H9 (cell line): ENCODE measurements around the gene URI1. TPM values are rescaled to one million over a fixed set of nuclear protein-coding genes. Genes with fewer than 3 reads are reported as not detected.

ENCODE experiments used
- DNase-seq: peaks from one replicate; pipeline ENCODE4 v3.0.0-alpha.2; 2017
- H2AFZ ChIP-seq: one replicate; pipeline ENCODE4 v1.6.1; 2013; ENCODE audit warnings: mild to moderate bottlenecking, low read length, control low read depth, moderate library complexity
- H2AK5ac ChIP-seq: 2 replicates; pipeline ENCODE4 v1.6.1; 2013; ENCODE audit warnings: low read length, control low read depth, mixed read lengths; ENCODE audit not compliant: insufficient read length
- H2BK120ac ChIP-seq: one replicate; pipeline ENCODE4 v1.6.1; 2013; ENCODE audit warnings: low read depth, mild to moderate bottlenecking, low read length, control low read depth, inconsistent platforms; ENCODE audit not compliant: poor library complexity, severe bottlenecking
- H2BK12ac ChIP-seq: 2 replicates; pipeline ENCODE4 v1.6.1; 2013; ENCODE audit warnings: low read length, control low read depth, mixed read lengths, low read depth; ENCODE audit not compliant: insufficient read length
- H2BK15ac ChIP-seq: 2 replicates; pipeline ENCODE4 v1.6.1; 2013; ENCODE audit warnings: low read depth, low read length, control low read depth
- H2BK20ac ChIP-seq: one replicate; pipeline ENCODE4 v1.6.1; 2013; ENCODE audit warnings: low read depth, mild to moderate bottlenecking, low read length, control low read depth, inconsistent platforms; ENCODE audit not compliant: poor library complexity, severe bottlenecking
- H2BK5ac ChIP-seq: 2 replicates; pipeline ENCODE4 v1.6.1; 2013; ENCODE audit warnings: low read length, control low read depth, mixed read lengths; ENCODE audit not compliant: insufficient read length
- H3K14ac ChIP-seq: 2 replicates; pipeline ENCODE4 v1.6.1; 2013; ENCODE audit warnings: low read length, control low read depth; ENCODE audit not compliant: insufficient read depth
- H3K18ac ChIP-seq: 2 replicates; pipeline ENCODE4 v1.6.1; 2013; ENCODE audit warnings: low read depth, mild to moderate bottlenecking, mixed read lengths, low read length, control low read depth; ENCODE audit not compliant: insufficient read length
- H3K23ac ChIP-seq: 2 replicates; pipeline ENCODE4 v1.6.1; 2013; ENCODE audit warnings: low read length, control low read depth, mixed read lengths, low read depth; ENCODE audit not compliant: insufficient read length
- H3K23me2 ChIP-seq: 2 replicates; pipeline ENCODE4 v1.6.1; 2013; ENCODE audit warnings: low read depth, mild to moderate bottlenecking, mixed read lengths, low read length, control low read depth; ENCODE audit not compliant: insufficient read length, poor library complexity, severe bottlenecking
- H3K27ac ChIP-seq: 2 replicates; pipeline ENCODE4 v1.5.1; 2013; ENCODE audit warnings: low read length, control low read depth, mixed read lengths, low read depth; ENCODE audit not compliant: insufficient read length
- H3K27me3 ChIP-seq: 2 replicates; pipeline ENCODE4 v1.6.1; 2013; ENCODE audit warnings: low read length, control low read depth, inconsistent platforms; ENCODE audit not compliant: insufficient read depth
- H3K4ac ChIP-seq: 2 replicates; pipeline ENCODE4 v1.6.1; 2013; ENCODE audit warnings: low read depth, mild to moderate bottlenecking, control low read depth, inconsistent platforms, low read length, moderate library complexity
- H3K4me1 ChIP-seq: 2 replicates; pipeline ENCODE4 v1.6.1; 2013; ENCODE audit warnings: low read length, control low read depth, inconsistent platforms; ENCODE audit not compliant: insufficient read depth
- H3K4me2 ChIP-seq: 2 replicates; pipeline ENCODE4 v1.6.1; 2013; ENCODE audit warnings: low read length, control low read depth, mixed read lengths; ENCODE audit not compliant: insufficient read length, insufficient read depth
- H3K56ac ChIP-seq: 2 replicates; pipeline ENCODE4 v1.6.1; 2013; ENCODE audit warnings: low read depth, mild to moderate bottlenecking, mixed read lengths, low read length, control low read depth; ENCODE audit not compliant: insufficient read length
- H3K79me1 ChIP-seq: 2 replicates; pipeline ENCODE4 v1.6.1; 2013; ENCODE audit warnings: low read depth, mild to moderate bottlenecking, moderate library complexity, low read length, control low read depth, inconsistent platforms; ENCODE audit not compliant: insufficient read depth, poor library complexity, severe bottlenecking
- H3K79me2 ChIP-seq: 2 replicates; pipeline ENCODE4 v1.6.1; 2013; ENCODE audit warnings: low read length, control low read depth, inconsistent platforms; ENCODE audit not compliant: insufficient read depth
- H3K9ac ChIP-seq: 2 replicates; pipeline ENCODE4 v1.6.1; 2013; ENCODE audit warnings: low read length, control low read depth, mixed read lengths; ENCODE audit not compliant: insufficient read length; ENCODE audit errors: extremely low read depth
- H3K9me3 ChIP-seq: one replicate; pipeline ENCODE4 v1.6.1; 2013; ENCODE audit warnings: low read depth, low read length, inconsistent platforms; ENCODE audit not compliant: control insufficient read depth
- H3T11ph ChIP-seq: one replicate; pipeline ENCODE4 v1.6.1; 2013; ENCODE audit warnings: mild to moderate bottlenecking, low read length, control low read depth, inconsistent platforms
- H4K20me1 ChIP-seq: one replicate; pipeline ENCODE4 v1.6.1; 2013; ENCODE audit not compliant: control insufficient read depth, insufficient read length, insufficient read depth
- H4K5ac ChIP-seq: 2 replicates; pipeline ENCODE4 v1.6.1; 2013; ENCODE audit warnings: low read depth, mild to moderate bottlenecking, mixed read lengths, low read length, control low read depth; ENCODE audit not compliant: insufficient read length
- H4K8ac ChIP-seq: replicated peaks from 2 replicates; pipeline ENCODE4 v1.6.1; 2013; ENCODE audit warnings: low read length, control low read depth, mixed read lengths, low read depth; ENCODE audit not compliant: insufficient read length
- H4K91ac ChIP-seq: 2 replicates; pipeline ENCODE4 v1.6.1; 2013; ENCODE audit warnings: low read depth, mild to moderate bottlenecking, moderate library complexity, mixed read lengths, low read length, control low read depth; ENCODE audit not compliant: insufficient read length
- H3K27ac Mint-ChIP-seq, 3 experiments: 2 replicates in 2 of 3; 3 replicates in 1 of 3; pipeline ENCODE4 v1.8.0; 2020 to 2021; ENCODE audit warnings: mixed read lengths in 3 of 3, mild to moderate bottlenecking in 1 of 3, moderate library complexity in 1 of 3
- H3K27me3 Mint-ChIP-seq: 2 replicates; pipeline ENCODE4 v1.8.0; 2021; ENCODE audit warnings: low read depth, mild to moderate bottlenecking, moderate library complexity, mixed read lengths
- H3K36me3 Mint-ChIP-seq, 3 experiments: 2 replicates in 2 of 3; 3 replicates in 1 of 3; pipeline ENCODE4 v1.8.0; 2020 to 2021; ENCODE audit warnings: low read depth in 3 of 3, mixed read lengths in 3 of 3; ENCODE audit not compliant: insufficient read depth in 1 of 3
- H3K4me1 Mint-ChIP-seq, 2 experiments: 2 replicates each; pipeline ENCODE4 v1.8.0; 2020; ENCODE audit warnings: mixed read lengths in 2 of 2
- H3K4me3 Mint-ChIP-seq, 2 experiments: 2 replicates in 1 of 2; 3 replicates in 1 of 2; pipeline ENCODE4 v1.8.0; 2020 to 2021; ENCODE audit warnings: mild to moderate bottlenecking in 2 of 2, mixed read lengths in 2 of 2, moderate library complexity in 1 of 2
- H3K9me3 Mint-ChIP-seq, 2 experiments: 2 replicates in 1 of 2; 3 replicates in 1 of 2; pipeline ENCODE4 v1.8.0; 2020; ENCODE audit warnings: mild to moderate bottlenecking in 2 of 2, mixed read lengths in 2 of 2, moderate library complexity in 1 of 2
- CTCF ChIP-seq: fragments of 200-600 bp; sonication (generic); conservative IDR thresholded peaks from 3 replicates; pipeline ENCODE4 v1.8.0; 2021; ENCODE audit warnings: antibody characterized with exemption, mild to moderate bottlenecking
- WGBS: extraction: QIAGEN DNeasy Blood & Tissue Kit; methylation state at CpG from one replicate; pipeline ENCODE4 v1.1.7; 2013; ENCODE audit warnings: missing lambda C conversion rate, low lambda C conversion rate, mixed read lengths; ENCODE audit not compliant: insufficient read length; ENCODE audit errors: extremely low coverage; 5-methylcytosine and 5-hydroxymethylcytosine counted together
- total RNA-seq: library from RNA; stranded (reverse); gene quantifications from 2 replicates; pipeline ENCODE4 v1.2.1, GENCODE V29; 2021

The URI1 gene
- total RNA-seq, 1 experiment from 2014 or later, result 54.3 TPM

- no peaks in the 10 kb centered on the region for H3K79me1 ChIP-seq
- H3K27ac Mint-ChIP-seq, result no peak overlapping the region
- H4K5ac ChIP-seq, result no peak overlapping the region
- no peaks in the 10 kb centered on the region for H3K4me1 ChIP-seq
- DNase-seq, result no peak
- no CpG with 5 or more reads among the region's 4 CpGs for WGBS
- H2BK20ac ChIP-seq, result no peak overlapping the region
- no peak for TF ChIP-seq CTCF
- no peak overlapping the region for H3K56ac ChIP-seq
- H3K4me1 Mint-ChIP-seq, result peaks cover 5 to 18% of the 10 kb centered on the region in 2 experiments; a peak in 3 of 4 replicates
- H4K91ac ChIP-seq, result no peak overlapping the region
- H3K27ac ChIP-seq, result no peak overlapping the region
- no peak overlapping the region for H3K4ac ChIP-seq
- H3K9me3 Mint-ChIP-seq, result no peaks in the 10 kb centered on the region
- no peaks in the 10 kb centered on the region for H3K27me3 ChIP-seq
- H3K9me3 ChIP-seq, result no peaks in the 10 kb centered on the region
- H2BK15ac ChIP-seq, result no peak overlapping the region
- H3K23ac ChIP-seq, result no peak overlapping the region
- H3K9ac ChIP-seq, result no peak overlapping the region
- H3K14ac ChIP-seq, result no peak overlapping the region
- no peak overlapping the region for H2BK120ac ChIP-seq
- no peak overlapping the region for H2BK5ac ChIP-seq
- H2AK5ac ChIP-seq, result no peak overlapping the region
- no peaks in the 10 kb centered on the region for H3K23me2 ChIP-seq
- no peaks in the 10 kb centered on the region for H3K36me3 Mint-ChIP-seq
- no peak overlapping the region for H4K8ac ChIP-seq
- H3K18ac ChIP-seq, result no peak overlapping the region
- H3K79me2 ChIP-seq, result no peaks in the 10 kb centered on the region
- no peak overlapping the region for H2BK12ac ChIP-seq
- H4K20me1 ChIP-seq, result no peaks in the 10 kb centered on the region
- H3T11ph ChIP-seq, result no peak overlapping the region
- H3K4me3 Mint-ChIP-seq, result no peak overlapping the region
- no peak overlapping the region for H2AFZ ChIP-seq
- peaks cover 8% of the 10 kb centered on the region for H3K27me3 Mint-ChIP-seq
- H3K4me2 ChIP-seq, result no peak overlapping the region
Measured at GRCh38 chr19:29922972-29923371, 19.1 kb upstream of the URI1 start.
